BE2C (cell line): ENCODE results near the gene PYGB.

ENCODE experiments used
- DNase-seq: peaks from one replicate; pipeline ENCODE4 v3.0.0-alpha.2; 2020
- H3K27me3 ChIP-seq: fragments of 250-450 bp; sonication (Bioruptor Pico); 2 replicates; pipeline ENCODE4 v1.5.1; 2020; ENCODE audit warnings: mild to moderate bottlenecking
- H3K36me3 ChIP-seq: fragments of 250-450 bp; sonication (Bioruptor Pico); 2 replicates; pipeline ENCODE4 v1.5.1; 2020; ENCODE audit warnings: mild to moderate bottlenecking
- H3K4me1 ChIP-seq: fragments of 250-450 bp; sonication (Bioruptor Pico); 2 replicates; pipeline ENCODE4 v1.5.1; 2020
- H3K4me3 ChIP-seq: 2 replicates; pipeline ENCODE4 v1.5.1; 2011; ENCODE audit warnings: low read depth, low read length
- H3K9me3 ChIP-seq: fragments of 250-450 bp; sonication (Bioruptor Pico); 2 replicates; pipeline ENCODE4 v1.5.1; 2020
- CTCF ChIP-seq: IDR thresholded peaks from 2 replicates; pipeline ENCODE4 v1.5.1; 2012; ENCODE audit warnings: mild to moderate bottlenecking, low read depth, low read length

The PYGB gene

GRCh38 chr20:25252230-25252651 lies 4.4 kb downstream of the PYGB start:
- Histone ChIP-seq H3K4me3 (no peak overlapping the region), H3K9me3 (no peaks in the 10 kb centered on the region), H3K36me3 (peaks cover 3% of the 10 kb centered on the region), H3K27me3 (no peaks in the 10 kb centered on the region), H3K4me1 (peaks cover 32% of the 10 kb centered on the region)
- no peak for TF ChIP-seq CTCF
- no peak for DNase-seq

GRCh38 chr20:25252686-25253421 lies 5.0 kb downstream of the PYGB start:
- H3K4me1 ChIP-seq: peaks cover 32% of the 10 kb centered on the region
- no peak for TF ChIP-seq CTCF
- H3K9me3 ChIP-seq: no peaks in the 10 kb centered on the region
- peaks cover 3% of the 10 kb centered on the region for H3K36me3 ChIP-seq
- no peak overlapping the region for H3K4me3 ChIP-seq
- no peak for DNase-seq
- H3K27me3 ChIP-seq: no peaks in the 10 kb centered on the region

- peak overlapping the region; percentile 12; the same call in 1 of the 2 replicates for H3K4me3 ChIP-seq
- no peaks in the 10 kb centered on the region for H3K27me3 ChIP-seq
- H3K36me3 ChIP-seq: peaks cover 3% of the 10 kb centered on the region
- H3K4me1 ChIP-seq: peaks cover 32% of the 10 kb centered on the region
- no peak for TF ChIP-seq CTCF
- DNase-seq: no peak
- H3K9me3 ChIP-seq: no peaks in the 10 kb centered on the region
Measured at GRCh38 chr20:25253606-25254275, 5.9 kb downstream of the PYGB start.

- TF ChIP-seq CTCF: no peak
- Histone ChIP-seq H3K4me3 (peak overlapping the region; percentile 12), H3K4me1 (peaks cover 32% of the 10 kb centered on the region), H3K36me3 (peaks cover 8% of the 10 kb centered on the region), H3K27me3 (no peaks in the 10 kb centered on the region), H3K9me3 (no peaks in the 10 kb centered on the region)
- DNase-seq: peak; percentile 60
Measured at GRCh38 chr20:25254571-25254970, 6.7 kb downstream of the PYGB start.

- H3K36me3 ChIP-seq: peaks cover 13% of the 10 kb centered on the region
- peak; percentile 11; the same call in 1 of the 2 replicates for TF ChIP-seq CTCF
- no peaks in the 10 kb centered on the region for H3K9me3 ChIP-seq
- H3K27me3 ChIP-seq: no peaks in the 10 kb centered on the region
- H3K4me1 ChIP-seq: peaks cover 32% of the 10 kb centered on the region
- H3K4me3 ChIP-seq: peak overlapping the region; percentile 0; the same call in 1 of the 2 replicates
- DNase-seq: no peak
Measured at GRCh38 chr20:25254986-25255680, 7.2 kb downstream of the PYGB start.
